ENCODE results near the gene CCND1. TPM values are rescaled to one million over a fixed set of nuclear protein-coding genes. Genes with fewer than 3 reads are reported as not detected.

The CCND1 gene
- total and polyA plus RNA-seq, 9 donors = 52.3 to 121 (median 74.7) TPM

GRCh38 chr11:69638941-69639681, 1.8 kb upstream of the CCND1 start:
- peaks cover 57% of the 10 kb centered on the region for H3K27me3 ChIP-seq (ENCODE audit: control insufficient read depth, insufficient read depth, low read length)
- under 1% methylated on average over 42 of the region's 64 CpGs for WGBS (ENCODE audit: insufficient coverage)
- DNase-seq = peak; percentile 98

GRCh38 chr11:69639831-69640230, 1.1 kb upstream of the CCND1 start:
- DNase-seq = no peak
- H3K27ac ChIP-seq (ENCODE audit: low read length) = peak overlapping the region; percentile 57
- H3K9me3 ChIP-seq (replicated peaks; ENCODE audit: control insufficient read depth, low read depth, low read length) = no peaks in the 10 kb centered on the region
- H3K27me3 ChIP-seq (ENCODE audit: control insufficient read depth, insufficient read depth, low read length) = peaks cover 57% of the 10 kb centered on the region
- H3K4me1 ChIP-seq (ENCODE audit: control insufficient read depth, insufficient read depth, low read length) = peaks cover 64% of the 10 kb centered on the region
- WGBS (ENCODE audit: insufficient coverage) = no CpG with 5 or more reads among the region's 9 CpGs
- H3K4me3 ChIP-seq (ENCODE audit: low read length) = peak overlapping the region; percentile 85
- peaks cover 11% of the 10 kb centered on the region for H3K36me3 ChIP-seq (ENCODE audit: control insufficient read depth, insufficient read depth, low read length)

More at GRCh38 chr11:69638941-69639681, 1.8 kb upstream of the CCND1 start:
- Histone ChIP-seq H3K9me3 (replicated peaks; ENCODE audit: control insufficient read depth, low read depth, low read length) (no peaks in the 10 kb centered on the region), H3K27ac (ENCODE audit: low read length) (peak overlapping the region; percentile 86), H3K36me3 (ENCODE audit: control insufficient read depth, insufficient read depth, low read length) (peaks cover 4% of the 10 kb centered on the region), H3K4me1 (ENCODE audit: control insufficient read depth, insufficient read depth, low read length) (peaks cover 57% of the 10 kb centered on the region), H3K4me3 (ENCODE audit: low read length) (peak overlapping the region; percentile 47)

- Histone ChIP-seq H3K9me3 (replicated peaks; ENCODE audit: control insufficient read depth, low read depth, low read length) (no peaks in the 10 kb centered on the region), H3K4me3 (ENCODE audit: low read length) (peak overlapping the region; percentile 85), H3K4me1 (ENCODE audit: control insufficient read depth, insufficient read depth, low read length) (peaks cover 70% of the 10 kb centered on the region), H3K27me3 (ENCODE audit: control insufficient read depth, insufficient read depth, low read length) (peaks cover 57% of the 10 kb centered on the region), H3K36me3 (ENCODE audit: control insufficient read depth, insufficient read depth, low read length) (peaks cover 17% of the 10 kb centered on the region), H3K27ac (ENCODE audit: low read length) (peak overlapping the region; percentile 57)
- WGBS (ENCODE audit: insufficient coverage) = 1% methylated on average over 39 of the region's 43 CpGs
- peak; percentile 43 for DNase-seq
Measured at GRCh38 chr11:69640260-69640994, 529 bp upstream of the CCND1 start.

- under 1% methylated on average over 51 of the region's 68 CpGs for WGBS (ENCODE audit: insufficient coverage)
- DNase-seq = no peak
- H3K27ac ChIP-seq (ENCODE audit: low read length) = peak overlapping the region; percentile 75
- peaks cover 68% of the 10 kb centered on the region for H3K4me1 ChIP-seq (ENCODE audit: control insufficient read depth, insufficient read depth, low read length)
- peaks cover 31% of the 10 kb centered on the region for H3K36me3 ChIP-seq (ENCODE audit: control insufficient read depth, insufficient read depth, low read length)
- peaks cover 47% of the 10 kb centered on the region for H3K27me3 ChIP-seq (ENCODE audit: control insufficient read depth, insufficient read depth, low read length)
- H3K9me3 ChIP-seq (replicated peaks; ENCODE audit: control insufficient read depth, low read depth, low read length) = no peaks in the 10 kb centered on the region
- H3K4me3 ChIP-seq (ENCODE audit: low read length) = peak overlapping the region; percentile 85
Measured at GRCh38 chr11:69641681-69642548, 959 bp downstream of the CCND1 start.

GRCh38 chr11:69642549-69642912, 1.6 kb downstream of the CCND1 start:
- H3K9me3 ChIP-seq (replicated peaks; ENCODE audit: control insufficient read depth, low read depth, low read length) = no peaks in the 10 kb centered on the region
- H3K4me1 ChIP-seq (ENCODE audit: control insufficient read depth, insufficient read depth, low read length) = peaks cover 65% of the 10 kb centered on the region
- under 1% methylated on average over 38 of the region's 40 CpGs for WGBS (ENCODE audit: insufficient coverage)
- no peak overlapping the region for H3K27ac ChIP-seq (ENCODE audit: low read length)
- peaks cover 41% of the 10 kb centered on the region for H3K27me3 ChIP-seq (ENCODE audit: control insufficient read depth, insufficient read depth, low read length)
- H3K4me3 ChIP-seq (ENCODE audit: low read length) = peak overlapping the region; percentile 85
- peak; percentile 47 for DNase-seq
- peaks cover 38% of the 10 kb centered on the region for H3K36me3 ChIP-seq (ENCODE audit: control insufficient read depth, insufficient read depth, low read length)

- H3K36me3 ChIP-seq (ENCODE audit: control insufficient read depth, insufficient read depth, low read length) = peaks cover 43% of the 10 kb centered on the region
Measured at GRCh38 chr11:69642913-69643632, 2.1 kb downstream of the CCND1 start.

GRCh38 chr11:69643646-69644045, 2.7 kb downstream of the CCND1 start:
- WGBS (ENCODE audit: insufficient coverage) = 30% methylated on average over 26 of the region's 27 CpGs
- Histone ChIP-seq H3K4me1 (ENCODE audit: control insufficient read depth, insufficient read depth, low read length) (peaks cover 54% of the 10 kb centered on the region), H3K36me3 (ENCODE audit: control insufficient read depth, insufficient read depth, low read length) (peaks cover 47% of the 10 kb centered on the region), H3K4me3 (ENCODE audit: low read length) (peak overlapping the region; percentile 5), H3K9me3 (replicated peaks; ENCODE audit: control insufficient read depth, low read depth, low read length) (no peaks in the 10 kb centered on the region), H3K27ac (ENCODE audit: low read length) (no peak overlapping the region), H3K27me3 (ENCODE audit: control insufficient read depth, insufficient read depth, low read length) (peaks cover 31% of the 10 kb centered on the region)
- no peak for DNase-seq

More at GRCh38 chr11:69642913-69643632, 2.1 kb downstream of the CCND1 start:
- Histone ChIP-seq H3K4me3 (ENCODE audit: low read length) (peak overlapping the region; percentile 85), H3K27me3 (ENCODE audit: control insufficient read depth, insufficient read depth, low read length) (peaks cover 35% of the 10 kb centered on the region), H3K27ac (ENCODE audit: low read length) (peak overlapping the region; percentile 59), H3K4me1 (ENCODE audit: control insufficient read depth, insufficient read depth, low read length) (peaks cover 60% of the 10 kb centered on the region), H3K9me3 (replicated peaks; ENCODE audit: control insufficient read depth, low read depth, low read length) (no peaks in the 10 kb centered on the region)
- WGBS (ENCODE audit: insufficient coverage) = under 1% methylated on average over 75 of the region's 81 CpGs
- DNase-seq = peak; percentile 92

- Histone ChIP-seq H3K27ac (ENCODE audit: low read length) (peak overlapping the region; percentile 13), H3K9me3 (replicated peaks; ENCODE audit: control insufficient read depth, low read depth, low read length) (no peaks in the 10 kb centered on the region), H3K27me3 (ENCODE audit: control insufficient read depth, insufficient read depth, low read length) (peaks cover 27% of the 10 kb centered on the region), H3K4me1 (ENCODE audit: control insufficient read depth, insufficient read depth, low read length) (peaks cover 48% of the 10 kb centered on the region), H3K4me3 (ENCODE audit: low read length) (peak overlapping the region; percentile 5), H3K36me3 (ENCODE audit: control insufficient read depth, insufficient read depth, low read length) (peaks cover 54% of the 10 kb centered on the region)
- peak; percentile 91 for DNase-seq
- 25% methylated on average over 20 of the region's 24 CpGs for WGBS (ENCODE audit: insufficient coverage)
Measured at GRCh38 chr11:69644071-69644961, 3.4 kb downstream of the CCND1 start.
